CD4-positive, alpha-beta T cell treated with Interleukin-6 for 4 hours (primary cell): Measurements from ENCODE around the gene KIZ.

Source experiments
- DNase-seq: peaks from one replicate; pipeline ENCODE4 v3.0.0-alpha.2; 2020; ENCODE audit warnings: mixed read lengths

Gene KIZ

DNA sequence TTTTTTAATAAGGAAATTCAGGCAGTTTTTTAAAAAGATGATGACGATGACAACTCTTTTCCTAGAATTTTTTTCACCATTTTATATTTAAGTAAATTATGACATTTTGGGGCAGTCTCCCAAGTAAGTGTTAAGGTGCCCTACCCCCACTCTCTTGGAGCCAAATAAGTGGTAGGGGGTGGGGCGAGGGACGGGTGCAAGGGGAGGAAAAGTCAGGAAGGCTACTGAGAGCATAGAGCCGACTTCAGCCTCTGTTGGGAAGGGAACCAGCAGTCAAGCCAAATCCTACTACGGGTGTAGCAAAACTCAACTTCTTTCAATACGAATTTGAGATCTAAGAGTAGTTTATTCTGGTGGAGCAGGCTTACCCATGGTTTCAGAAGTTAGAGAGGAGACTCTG lies 54.4 kb downstream of the KIZ start:
- DNase-seq = no peak

DNA sequence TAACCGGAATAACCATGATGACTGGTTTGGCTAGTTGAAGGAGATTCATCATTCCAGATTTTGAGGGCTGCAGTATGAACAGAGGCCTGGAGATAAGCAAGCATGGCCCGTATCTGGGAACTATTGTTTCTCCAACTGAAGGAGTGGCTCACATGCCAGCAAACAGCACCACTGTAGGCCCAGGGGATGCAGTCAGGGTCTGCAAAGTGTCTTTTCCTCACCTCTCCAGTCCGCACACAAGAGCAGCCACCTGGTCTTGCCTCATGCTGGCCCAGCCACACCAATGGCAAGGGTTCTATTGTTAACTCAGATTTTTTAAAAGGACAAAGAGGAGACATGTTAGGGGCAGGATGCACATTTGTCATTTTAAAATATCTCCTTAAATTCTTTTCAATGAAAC lies 55.1 kb downstream of the KIZ start:
- DNase-seq = no peak

DNA sequence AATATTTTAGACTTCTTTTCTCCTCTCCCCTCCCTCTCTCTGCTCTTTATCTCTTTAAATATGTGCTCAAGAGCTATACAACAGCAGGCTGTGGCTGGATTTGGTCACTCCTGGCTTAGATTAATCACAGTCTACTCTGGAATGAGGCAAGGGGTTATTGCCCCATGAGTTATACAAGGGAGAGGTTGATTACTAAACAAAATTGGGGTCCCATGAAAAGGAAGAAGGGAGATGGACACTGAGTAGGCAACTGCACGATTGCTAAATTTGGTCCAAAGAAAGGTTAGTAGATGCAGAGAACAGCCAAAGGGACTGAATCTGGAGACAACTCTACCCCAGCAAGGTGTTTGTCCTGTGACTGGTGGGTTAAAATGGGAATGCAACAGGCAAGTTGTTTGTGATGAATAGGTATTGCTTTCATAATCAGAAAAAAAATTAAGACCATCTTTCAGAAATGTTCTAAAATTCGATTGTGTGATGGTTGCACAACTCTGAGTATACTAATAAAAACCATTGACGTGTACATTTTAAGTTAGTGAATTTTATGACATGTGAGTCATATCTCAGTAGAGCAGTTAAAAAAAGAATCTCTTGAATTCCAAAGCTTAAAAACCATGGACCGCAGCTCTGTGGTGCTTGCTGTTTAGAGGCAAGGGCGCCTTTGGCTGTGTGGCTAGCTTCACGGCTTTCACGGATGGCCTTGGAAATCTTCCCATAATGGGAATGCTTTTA lies 57.1 kb downstream of the KIZ start:
- no peak for DNase-seq

DNA sequence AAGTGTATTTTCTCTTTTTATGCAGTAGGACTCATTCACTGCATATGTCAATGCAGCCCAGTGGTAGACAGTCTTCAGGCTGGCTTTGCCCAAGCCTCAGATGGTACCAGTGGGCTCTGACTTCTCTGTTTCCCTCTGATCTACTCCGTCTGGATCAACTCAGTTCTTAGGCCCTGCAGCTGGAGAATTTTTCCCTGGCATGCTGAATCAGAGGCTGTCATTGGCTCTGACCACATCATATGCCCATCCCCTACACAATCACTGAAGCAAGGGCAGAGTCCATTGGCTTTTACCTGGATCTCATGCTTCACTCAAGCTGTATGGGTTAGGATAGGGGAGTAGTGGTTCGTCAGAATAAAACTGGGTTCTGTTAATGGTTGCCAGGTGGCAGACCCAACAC lies 57.8 kb downstream of the KIZ start:
- no peak for DNase-seq

DNA sequence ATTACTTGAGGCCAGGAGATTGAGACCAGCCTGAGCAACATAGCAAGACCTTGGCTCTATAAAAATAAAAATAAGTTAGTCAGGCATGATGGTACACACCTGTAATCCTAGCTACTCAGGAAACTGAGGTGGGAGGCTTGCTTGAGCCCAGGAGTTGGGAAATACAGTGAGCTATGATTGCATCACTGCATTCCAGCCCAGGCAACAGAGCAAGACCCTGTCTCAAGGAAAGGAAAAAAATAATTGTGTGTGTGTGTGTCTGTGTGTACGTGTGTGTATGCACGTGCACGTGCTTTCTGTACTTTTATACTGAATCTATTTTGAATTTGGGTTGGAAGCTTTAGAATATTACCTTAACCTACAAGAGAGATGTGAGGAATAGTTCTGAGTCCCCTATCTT lies 58.9 kb downstream of the KIZ start:
- DNase-seq = no peak

DNA sequence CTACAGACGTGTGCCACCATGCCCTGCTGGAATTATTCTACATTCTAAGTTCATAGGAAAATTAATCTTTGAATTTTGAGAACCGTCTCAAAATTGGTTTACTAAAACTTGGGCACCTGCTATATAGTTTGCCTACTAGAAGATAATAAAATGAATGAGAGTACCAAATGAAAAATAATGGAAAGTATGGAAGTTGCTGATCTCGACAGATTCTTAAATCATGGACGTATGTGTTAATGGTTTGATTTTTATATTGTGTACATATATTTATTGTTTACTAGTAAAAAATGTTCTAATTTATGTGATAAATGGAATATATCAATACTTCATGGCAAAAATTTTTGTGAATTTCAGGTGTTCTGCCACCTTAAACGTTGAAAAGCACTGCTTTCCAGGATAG lies 60.0 kb downstream of the KIZ start:
- DNase-seq = no peak

DNA sequence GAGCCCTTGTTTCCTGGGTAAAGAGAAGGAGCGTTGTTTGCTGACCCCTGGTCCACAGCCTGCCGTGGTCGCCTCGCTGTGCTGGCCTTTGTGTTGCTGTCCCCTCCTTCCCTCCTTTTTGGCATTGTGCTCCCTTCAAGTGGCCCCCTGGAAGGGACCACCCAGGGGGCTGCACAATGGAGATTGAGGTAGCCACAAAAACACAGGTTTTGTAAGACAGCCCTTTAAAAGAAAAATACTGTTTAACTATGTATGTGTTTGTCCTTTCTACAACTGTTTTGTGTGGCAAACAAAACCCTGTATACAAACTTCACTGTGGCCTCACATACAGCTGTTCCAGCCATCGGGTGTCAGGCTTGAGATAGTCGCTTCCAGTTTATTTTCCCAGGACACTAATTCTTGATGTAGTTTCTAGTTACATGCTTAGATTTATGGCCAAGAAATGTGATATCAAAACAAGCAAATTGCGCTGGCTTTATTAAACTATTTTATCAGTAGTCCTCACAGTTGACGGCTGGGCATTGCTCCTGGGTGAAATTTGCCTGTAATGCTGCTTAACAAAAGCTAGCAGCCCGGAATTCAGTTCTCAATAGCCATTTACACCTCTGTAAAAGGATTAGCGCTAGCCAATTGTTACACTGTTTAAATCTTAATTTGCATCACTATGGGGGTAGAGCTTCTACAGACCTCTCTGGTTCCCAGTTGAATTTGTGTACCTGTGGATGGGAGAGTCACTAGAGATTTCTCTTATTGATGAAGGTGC lies 64.1 kb downstream of the KIZ start:
- DNase-seq = no peak

DNA sequence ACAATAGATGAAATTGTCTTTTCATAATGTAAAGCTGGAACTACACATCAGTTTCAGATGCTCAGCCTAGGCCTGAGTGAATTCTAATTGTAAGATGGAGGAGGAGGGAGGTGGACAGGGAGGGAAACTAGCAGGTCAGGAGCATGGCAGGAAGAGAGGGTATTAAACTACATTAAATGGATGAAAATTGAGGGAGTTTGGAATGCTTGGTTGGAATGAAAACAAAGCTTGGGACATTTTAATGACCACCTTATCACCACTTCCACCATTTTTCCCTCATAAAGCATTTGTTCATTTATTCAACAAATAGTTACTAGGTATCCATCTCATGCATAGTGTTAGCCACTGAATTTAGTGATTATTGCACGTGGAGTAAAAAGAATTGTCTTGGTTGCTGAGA lies 65.0 kb downstream of the KIZ start:
- no peak for DNase-seq

DNA sequence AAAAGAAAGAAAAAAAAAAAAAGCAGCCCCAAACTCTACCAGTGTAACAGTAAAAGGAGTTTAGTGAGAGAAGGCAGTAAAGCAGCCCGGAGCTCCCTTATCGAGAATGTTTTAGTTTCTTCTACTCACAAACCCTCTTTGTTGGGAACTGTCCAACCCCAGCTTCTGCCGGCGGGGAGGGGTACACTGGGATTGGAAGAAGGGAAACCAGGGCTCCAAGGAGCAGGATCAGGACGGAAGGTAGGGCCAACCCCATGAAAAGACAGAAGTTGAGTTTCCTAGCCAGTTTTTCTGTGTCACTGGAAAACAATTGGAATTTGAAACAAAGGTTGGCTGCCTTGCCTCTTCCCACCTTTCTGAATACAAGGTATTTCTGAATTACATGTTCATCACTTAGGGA lies 66.0 kb downstream of the KIZ start:
- DNase-seq = no peak

DNA sequence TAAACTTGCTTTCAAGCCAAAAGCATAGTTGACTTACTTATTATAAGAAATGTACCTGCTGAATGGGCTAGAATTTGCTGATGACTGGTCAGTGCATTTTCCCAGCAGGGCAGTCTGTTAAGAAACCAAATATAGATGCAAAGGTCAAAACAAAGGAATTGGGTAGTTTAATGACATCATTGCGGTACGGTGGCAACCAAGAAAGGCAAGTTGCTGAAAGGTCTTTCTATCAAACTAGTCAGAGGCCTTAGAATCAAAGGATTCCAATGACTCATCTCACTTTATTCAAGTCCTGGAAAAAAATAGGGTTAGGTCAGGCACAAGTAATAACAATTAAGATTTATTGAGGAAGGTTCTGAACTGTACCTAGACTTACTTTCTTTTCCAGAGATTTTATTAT lies 76.4 kb downstream of the KIZ start:
- DNase-seq = no peak

DNA sequence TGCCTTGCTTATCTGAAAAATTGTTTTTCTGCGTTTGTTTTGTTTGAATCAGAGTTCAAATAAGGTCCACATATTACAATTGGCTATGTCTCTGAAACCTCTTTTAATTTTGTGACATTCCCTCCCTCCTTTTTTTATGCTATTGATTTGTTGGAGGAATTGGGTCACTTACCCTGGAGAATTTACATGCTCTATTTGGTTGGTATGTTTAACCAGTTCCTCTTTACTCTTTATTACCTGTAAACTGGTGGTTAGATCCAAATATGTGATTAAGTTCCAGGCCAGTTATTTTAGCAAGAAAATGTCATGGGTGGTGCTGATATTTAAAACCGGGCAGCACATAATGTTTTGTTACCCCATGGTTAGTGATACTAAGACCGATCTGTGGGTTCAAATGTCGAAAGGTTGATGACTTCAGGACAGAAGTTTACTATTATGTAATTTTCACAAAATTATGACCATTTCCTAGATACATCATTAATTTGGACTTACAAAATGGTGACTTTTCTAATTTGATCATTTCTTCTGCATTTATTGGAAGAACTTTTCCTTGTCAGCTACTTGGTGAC lies 77.3 kb downstream of the KIZ start:
- no peak for DNase-seq

DNA sequence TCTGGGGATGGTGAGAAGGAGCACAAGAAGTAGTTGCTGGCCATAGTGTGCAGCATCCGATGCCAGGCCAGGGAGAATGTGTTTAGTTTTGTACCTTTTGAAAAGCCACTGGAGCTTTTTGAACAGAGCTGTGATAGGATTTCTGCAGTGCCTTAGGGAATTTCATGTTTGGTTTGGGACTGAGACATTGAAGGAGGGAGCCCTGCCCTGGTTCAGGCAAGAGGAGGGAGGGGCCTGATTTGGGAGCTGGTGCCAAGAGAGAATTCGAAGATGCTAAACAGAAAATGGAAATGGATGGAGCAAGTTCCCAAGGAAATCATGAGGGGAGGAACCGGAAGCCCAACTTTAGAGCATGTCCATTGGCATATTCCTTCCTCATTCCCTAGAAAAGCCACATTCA lies 80.7 kb downstream of the KIZ start:
- DNase-seq = no peak

DNA sequence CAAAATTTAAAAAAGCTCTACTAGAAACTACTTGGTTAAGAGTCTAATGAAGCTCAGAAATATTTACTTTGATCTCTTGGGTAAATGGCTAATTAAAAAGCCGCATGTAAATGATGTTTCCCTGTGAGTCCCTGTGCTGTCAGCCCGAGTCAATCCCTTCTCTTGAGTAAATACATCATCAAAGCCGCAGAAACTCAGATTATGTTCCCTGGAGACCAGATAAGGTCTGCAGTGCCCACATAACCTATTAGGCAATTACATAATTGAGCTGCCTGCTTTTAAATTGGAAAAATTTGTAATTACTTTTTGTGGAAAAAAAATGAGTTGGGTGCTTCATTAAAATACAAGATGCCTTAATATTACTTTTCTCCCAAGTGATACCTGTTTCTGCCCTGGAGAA lies 83.1 kb downstream of the KIZ start:
- no peak for DNase-seq

DNA sequence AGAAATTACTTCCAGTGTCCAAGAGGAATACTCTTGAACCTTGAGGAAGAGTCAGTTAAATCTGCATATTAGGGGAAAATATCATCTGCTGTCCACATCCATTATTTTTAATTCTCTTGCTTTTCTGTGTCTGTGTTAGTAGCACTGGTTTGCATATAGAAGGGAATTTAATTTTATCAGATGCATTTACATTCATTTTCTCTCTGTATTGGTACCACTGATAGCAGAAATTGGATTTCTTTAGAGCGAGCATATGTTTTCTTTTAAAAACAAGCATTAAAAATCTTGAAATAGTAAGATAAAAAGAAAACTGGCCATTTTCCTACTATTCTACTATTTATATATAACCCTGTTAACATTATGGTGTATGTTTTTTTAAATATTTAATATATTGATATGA lies 83.8 kb downstream of the KIZ start:
- no peak for DNase-seq

DNA sequence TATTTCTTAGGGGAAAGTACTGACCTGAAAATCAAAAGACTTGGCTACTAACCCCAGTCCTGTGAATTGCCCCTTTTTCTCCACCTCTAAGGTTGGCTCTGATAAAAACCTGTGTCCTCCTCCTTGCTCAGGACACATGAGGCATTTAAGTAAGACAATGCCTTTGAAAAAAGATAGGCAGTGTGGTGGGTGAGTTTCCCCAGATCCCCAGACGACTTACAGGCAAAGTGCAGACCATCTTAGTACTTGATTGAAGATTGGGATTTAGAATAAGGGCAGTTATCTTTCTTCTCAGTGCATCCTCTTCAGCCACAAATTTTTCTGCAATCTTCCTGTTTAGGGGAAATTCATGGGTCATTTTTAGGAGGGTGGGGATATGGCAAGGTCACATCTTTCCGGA lies 87.8 kb downstream of the KIZ start:
- DNase-seq = no peak

DNA sequence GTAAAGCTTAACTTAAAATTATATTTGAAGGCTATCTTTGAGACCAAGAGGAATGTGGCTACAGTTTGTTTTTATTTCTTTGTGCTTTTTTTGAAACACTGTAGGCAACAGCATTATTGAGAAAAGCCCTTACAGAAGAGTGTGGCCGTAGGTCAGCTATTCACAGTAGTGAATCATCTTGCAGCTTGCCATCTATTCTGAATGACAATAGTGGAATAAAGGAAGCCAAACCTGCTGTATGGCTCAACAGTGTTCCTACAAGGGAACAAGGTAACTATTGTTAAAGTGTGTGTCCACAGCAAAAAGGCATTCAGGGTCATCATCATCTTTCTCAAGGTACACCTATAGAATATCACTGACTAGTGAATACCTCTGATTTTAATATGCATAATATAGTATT lies 88.5 kb downstream of the KIZ start:
- no peak for DNase-seq

DNA sequence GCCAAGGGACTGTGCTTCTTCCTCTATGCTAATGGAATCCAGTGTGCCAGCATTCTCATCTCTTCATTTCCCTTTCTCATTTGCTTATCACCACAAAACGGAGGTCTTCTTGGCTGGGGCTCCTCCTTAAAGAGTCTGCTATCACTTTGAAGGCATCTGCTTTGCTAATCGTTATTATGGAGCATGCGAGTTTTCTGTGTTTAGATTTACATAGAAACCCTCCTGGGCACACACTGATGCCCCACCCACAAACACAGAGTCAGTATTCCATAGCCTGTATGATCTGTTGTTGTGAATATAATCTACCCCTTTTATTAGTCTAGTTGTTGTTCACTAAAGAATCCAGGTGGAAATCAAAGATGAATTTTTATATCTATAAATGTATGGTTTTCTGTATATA lies 93.8 kb downstream of the KIZ start:
- DNase-seq = no peak

DNA sequence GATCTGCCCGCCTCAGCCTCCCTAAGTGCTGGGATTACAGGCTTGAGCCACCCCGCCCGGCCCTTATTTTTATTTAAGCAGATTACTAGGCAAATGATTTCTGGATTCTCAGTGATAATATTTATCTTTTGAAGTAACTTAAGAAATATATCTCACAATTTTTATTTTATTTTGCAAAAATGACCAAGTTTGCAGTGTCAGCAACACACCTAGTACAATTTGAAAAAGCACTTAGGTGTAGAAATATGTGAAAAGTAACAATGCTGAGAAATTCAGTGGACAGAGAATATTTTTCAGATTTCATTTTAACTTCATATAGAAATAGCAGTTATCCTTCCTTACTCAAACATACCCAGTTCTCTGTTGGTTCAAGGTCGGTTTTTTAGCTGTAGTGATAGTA lies 98.3 kb downstream of the KIZ start:
- no peak for DNase-seq

DNA sequence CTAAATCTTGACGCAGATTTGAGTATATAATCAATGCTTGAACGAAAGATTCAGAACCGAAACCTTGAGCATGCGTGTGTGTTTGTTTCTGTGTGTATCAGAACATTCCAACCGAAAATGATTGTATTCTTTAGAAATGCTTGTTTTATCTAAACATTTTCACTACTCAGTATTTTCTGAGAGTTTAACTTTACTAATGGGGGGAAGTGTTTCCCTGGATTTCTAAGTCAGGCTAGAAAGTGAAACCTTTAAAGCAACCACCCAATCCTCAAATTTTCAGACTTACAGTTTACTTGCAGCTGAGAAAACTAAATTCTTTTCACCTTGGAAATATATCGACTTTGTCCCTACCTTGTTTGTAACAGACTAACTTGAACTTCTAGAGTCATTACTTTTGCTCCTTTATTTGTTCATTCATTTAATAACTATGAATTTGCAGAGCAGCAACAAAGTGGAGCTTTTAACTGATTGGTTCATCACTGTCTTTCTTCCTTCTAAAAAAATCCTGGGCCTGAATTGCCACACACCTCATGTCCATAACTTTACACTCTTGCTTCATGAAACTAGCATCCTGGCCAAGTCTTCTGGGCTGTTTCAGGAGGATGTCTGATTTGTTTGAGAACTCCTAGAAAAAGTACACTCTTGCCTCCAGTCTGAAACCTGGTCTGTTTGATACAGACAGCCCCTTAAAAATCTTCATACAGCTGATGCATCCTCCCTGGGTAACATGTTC lies 99.5 kb downstream of the KIZ start:
- DNase-seq = no peak

DNA sequence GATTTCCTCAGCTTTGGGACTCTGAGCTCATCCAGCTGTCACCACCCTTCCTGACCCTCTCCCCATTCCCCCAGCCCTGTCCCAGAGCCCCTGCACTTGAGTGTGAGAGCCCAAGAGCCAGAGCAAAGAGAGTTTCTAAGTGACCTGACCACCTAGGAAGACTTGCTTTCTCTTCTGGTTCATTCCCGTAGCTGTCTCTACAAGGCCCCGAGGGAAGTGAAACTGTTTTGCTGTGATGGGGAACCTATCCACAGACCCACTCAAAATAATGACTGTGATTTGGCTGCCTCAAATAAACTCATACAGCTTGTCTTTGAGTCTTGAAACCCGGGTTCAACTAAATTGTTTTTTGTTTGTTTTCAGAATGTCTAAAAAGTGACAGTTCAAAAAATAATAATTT lies 102.6 kb downstream of the KIZ start:
- DNase-seq = no peak

DNA sequence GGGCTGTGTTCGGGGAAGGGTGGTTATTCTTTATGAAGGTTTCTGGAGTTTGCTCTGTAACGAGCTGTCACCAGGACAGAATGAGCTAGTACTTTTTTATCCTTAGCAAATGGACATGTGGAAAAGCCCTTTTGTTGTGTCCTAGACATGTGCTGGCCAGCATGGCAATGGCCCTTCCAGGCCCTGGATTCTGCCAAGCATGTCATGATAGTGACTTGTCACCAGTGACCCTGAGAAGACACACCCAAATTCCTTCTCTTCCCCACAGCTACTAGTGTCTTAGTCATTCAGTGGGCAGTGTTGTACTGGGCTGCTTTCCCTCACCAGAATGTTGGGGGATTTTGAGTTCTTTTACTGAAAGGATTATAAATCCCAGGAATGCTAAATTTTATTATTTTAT lies 103.3 kb downstream of the KIZ start:
- DNase-seq = no peak

DNA sequence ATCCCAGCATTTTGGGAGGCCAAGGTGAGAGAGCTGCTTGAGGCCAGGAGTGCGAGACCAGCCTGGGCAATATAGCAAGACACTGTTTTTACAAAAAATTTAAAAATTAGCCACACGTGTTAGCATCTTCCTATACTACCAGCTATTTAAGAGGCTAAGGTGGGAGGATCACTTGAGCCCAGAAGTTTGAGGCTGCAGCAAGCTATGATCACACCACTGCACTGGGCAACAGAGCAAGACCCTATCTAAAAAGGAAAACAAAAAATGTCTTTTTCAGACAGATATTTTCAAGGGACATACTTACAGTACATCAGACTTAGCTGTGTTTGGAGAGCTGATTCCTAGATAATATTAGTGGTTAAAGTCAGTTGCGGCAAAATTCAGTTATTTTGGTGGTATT lies 104.3 kb downstream of the KIZ start:
- DNase-seq = no peak

DNA sequence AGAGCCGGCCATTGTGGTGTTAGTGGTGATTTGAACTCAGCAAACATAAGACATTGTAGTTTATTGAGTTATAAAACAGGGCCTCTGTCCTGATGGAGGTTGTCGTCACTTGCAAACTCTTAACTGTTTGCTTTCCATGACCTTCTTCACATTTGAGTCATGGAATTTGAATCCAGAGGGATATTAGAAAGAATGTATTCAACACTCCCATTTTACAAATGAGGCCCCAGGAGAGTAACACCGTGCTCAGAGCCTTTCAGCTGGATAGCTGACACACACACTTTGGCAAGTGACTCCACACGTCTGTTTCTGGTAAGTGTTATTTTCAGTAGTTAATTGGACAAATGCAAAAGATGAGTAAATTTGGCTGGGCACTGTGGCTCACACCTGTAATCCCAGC lies 104.8 kb downstream of the KIZ start:
- no peak for DNase-seq
